ENCODE results near the gene AZIN2.
A peak's percentile ranks its signal among the peaks of the same experiment; 100 is the strongest.
"Not testable (repeated sequence)": the region's sequence is repeated elsewhere in the genome, so short reads cannot be mapped to it uniquely, and the experiment has no call there.

Gene AZIN2

DNA sequence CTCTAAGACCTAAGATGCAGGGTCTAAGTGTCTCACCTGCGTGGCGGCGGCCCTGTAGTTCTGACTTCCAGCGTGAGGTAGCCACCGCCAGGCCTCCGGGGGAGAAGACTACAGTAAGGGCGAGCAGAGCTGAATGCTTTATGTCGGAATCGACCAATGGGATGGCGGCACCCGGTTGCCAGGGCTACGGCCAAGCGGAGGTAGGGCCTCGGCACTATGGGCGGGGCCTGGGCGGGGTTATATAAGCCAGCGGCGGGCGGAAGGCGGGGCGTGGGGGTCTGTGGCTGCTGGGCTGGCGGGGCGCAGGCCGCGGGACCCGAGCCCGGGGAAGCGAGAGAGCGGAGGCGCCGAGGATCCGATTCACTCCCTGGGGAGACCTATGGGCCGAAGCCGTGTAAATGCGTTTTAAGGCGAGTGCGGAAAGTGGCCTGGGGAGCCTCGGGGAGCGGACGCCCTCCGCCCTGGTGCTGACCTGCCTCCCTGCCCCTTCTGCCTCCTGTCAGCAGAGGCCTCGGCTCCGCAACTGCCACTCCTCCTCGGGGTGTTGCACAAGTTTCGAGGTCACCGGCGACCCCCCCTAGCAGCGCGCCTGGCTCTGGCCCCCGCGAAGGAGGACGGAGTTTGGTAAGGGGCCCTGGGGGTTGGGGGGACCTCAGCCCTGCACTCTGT lies at the start of gene AZIN2:
Gene AZIN2, plus strand, starts transcription at position 269 of the 669 bp plus-strand sequence. CDS start 1,097 bp downstream, outside the sequence.
- peak; percentile 99 for DNase-seq (ENCODE audit: low spot score)

DNA sequence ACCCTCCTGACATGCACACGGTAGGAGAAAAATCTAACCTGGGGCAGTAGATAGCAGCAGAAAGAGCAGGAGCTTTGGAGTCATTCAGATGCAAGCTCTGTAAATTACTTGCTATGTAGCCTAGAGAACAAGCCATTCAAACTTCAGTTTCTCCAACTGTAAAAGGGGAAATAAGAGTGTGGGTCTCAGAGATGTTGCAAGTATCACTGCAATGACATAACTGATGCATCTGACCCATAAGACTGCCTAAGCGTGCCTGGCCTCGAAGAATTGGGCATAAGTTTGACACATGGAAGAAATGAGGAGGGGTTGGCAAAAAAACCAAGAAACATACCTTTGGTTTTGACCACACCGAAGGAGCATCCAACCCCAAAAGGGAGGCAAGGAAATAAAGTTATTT lies 49.4 kb upstream of the AZIN2 start:
- no peak for DNase-seq (ENCODE audit: low spot score)

DNA sequence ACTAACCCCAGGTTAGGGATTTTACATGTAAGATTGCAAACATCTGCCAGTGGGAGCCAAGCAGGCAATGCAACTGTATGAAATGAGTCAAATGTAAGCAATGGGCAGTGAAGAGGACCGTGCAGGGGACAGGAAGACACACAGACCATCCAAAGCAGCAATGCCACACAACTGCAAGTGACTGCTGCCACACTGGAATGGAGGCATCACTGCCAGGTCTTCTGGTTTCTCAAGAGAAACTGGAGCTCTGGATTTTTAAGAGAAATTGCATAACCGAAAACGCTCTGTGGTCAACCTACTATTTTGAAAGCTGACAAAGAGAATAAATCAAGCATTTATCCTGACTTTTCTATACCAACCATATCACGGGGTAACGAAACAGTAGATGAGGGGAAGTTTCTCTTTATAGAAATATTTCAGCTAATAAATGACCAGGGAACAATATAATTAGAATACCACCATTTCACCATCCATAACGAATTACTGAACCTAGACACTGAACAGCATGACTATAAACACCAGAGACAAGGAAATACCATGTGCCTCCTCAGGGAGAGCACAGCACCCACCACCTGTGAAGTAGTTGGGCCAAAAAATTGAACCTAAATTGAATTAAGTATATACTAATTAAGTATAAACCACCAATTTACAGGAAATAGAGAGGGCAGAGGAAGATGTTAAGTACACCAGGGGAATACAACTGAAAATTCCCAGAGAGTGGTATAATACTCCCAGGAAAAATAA lies 48.7 kb upstream of the AZIN2 start:
- no peak for DNase-seq (ENCODE audit: low spot score)

DNA sequence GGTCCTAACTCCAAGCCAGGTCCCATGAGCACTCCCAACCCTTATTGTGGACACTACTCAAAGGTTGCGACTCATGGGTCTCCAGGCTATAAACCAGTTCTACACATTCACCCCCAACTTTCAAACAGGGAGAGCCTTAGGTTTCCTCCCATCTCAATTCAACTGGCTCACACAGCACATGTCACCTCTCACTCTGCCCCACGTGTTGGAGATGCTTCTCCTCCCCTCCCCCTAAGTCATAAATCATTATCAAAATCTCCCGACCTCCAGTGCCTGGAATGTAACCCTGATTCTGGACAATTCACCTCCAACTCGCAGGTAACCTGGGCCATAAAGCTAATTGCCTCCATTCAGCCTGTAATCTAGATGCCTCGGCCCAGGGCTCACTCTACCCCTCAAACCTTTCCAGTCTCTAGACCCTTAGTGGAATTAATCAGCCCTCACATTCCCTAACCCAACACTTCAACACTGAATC lies 44.9 kb upstream of the AZIN2 start:
- peak; percentile 30 for DNase-seq (ENCODE audit: low spot score)

DNA sequence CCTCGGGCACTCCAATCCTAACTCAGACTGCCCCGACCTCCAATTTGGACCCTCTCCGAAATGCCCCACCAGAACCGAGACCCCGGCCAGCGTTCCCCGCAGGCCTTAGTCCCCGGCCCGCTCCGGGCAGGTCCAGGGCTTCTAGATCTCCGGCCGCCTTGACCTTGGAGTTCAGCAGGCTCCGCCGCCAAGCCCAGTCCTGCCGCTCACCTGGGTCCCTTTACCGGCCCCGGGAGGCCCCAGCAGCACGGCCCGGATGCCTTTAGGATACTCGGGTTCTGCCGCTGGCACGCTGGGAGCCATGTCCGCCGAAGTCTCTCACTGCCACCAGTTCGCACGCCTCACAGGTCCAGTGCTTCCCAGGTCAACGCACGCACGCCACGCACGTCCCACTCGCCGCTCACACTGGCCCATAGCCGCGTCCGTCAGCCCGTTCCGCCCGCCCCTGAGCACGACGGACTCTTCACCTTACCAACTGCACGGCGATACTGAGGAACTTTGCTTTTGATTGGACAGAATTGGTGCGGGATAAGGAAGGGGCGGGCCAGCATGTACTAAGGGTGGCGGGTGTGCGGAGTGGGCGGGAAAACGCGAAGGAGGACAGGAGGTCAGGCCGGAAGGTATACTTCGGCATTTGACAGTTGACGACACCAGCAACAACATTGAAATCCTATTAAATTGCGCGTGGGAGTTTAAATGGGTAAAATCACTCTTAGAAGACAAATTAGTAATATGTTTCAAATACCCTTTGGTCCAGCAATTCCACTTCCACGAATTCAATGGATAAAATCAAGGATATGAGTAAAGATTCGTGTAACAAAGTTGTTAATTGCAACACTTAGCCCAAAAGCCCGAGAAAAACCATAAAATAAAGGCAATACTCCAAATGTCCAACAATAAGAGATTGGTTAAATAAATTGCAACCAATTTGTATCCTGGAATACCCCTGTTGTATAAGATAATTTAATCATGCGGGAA lies 44.1 kb upstream of the AZIN2 start, which contains the start of gene AK2:
Gene AK2, minus strand, starts transcription at position 358 of the 978 bp plus-strand sequence. Its CDS starts 55 bp downstream, at position 303.
- peak; percentile 99 for DNase-seq (ENCODE audit: low spot score)

DNA sequence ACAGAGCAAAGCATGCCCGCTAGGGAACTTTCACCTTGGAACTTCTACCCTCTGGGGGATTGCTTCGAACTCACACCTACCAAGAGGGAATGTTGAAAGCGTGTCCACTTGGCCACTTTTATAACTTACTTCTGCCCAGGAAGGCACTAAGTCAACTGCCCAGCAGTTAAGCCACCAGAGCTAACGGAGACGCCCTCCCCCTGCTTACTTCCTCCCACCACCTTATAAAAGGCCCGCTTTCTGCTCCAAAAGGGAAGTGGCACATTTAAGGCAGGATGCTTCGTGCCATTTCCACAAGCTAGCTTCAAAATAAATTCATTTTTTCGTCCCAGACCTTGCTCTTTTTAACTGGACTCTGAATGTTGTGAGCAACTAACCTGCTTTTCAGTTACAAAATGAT lies 41.1 kb upstream of the AZIN2 start:
- no peak for DNase-seq (ENCODE audit: low spot score)

DNA sequence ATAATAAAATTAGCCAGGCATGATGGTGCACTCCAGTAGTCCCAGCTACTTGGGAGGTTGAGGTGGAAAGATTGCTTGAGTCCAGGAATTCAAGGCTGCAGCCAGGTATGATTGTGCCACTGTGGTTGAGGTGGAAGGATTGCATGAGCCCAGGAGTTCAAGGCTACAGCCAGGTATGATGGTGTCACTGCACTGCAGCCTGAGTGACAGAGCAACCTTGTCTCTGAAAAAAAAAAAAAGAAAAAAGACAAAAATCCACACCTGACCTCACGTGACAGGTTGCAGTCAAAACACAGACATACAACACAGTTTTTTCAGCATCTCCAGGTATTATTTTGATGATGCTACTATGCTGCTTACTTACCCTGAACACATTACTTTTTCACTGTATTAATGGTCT lies 39.9 kb upstream of the AZIN2 start:
- DNase-seq (ENCODE audit: low spot score) = no peak

DNA sequence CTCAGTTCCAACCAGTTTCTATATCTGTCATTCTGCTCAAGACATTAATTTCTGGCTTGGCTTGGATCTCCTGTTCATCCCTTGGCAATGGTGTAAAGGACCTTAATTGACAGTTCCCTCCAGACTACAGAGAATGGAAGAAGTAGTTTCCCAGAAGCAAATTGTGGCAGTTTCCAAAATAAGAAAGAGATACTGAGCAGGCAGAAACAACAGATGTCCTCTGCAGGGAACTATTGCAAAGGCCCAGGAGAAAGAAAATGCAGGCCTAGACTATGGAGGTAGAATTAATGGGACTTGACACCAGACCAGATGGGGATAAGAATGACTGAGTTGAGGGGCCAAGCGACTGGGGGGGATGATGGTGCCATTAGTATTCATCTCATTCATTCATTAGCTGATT lies 38.1 kb upstream of the AZIN2 start:
- no peak for DNase-seq (ENCODE audit: low spot score)

DNA sequence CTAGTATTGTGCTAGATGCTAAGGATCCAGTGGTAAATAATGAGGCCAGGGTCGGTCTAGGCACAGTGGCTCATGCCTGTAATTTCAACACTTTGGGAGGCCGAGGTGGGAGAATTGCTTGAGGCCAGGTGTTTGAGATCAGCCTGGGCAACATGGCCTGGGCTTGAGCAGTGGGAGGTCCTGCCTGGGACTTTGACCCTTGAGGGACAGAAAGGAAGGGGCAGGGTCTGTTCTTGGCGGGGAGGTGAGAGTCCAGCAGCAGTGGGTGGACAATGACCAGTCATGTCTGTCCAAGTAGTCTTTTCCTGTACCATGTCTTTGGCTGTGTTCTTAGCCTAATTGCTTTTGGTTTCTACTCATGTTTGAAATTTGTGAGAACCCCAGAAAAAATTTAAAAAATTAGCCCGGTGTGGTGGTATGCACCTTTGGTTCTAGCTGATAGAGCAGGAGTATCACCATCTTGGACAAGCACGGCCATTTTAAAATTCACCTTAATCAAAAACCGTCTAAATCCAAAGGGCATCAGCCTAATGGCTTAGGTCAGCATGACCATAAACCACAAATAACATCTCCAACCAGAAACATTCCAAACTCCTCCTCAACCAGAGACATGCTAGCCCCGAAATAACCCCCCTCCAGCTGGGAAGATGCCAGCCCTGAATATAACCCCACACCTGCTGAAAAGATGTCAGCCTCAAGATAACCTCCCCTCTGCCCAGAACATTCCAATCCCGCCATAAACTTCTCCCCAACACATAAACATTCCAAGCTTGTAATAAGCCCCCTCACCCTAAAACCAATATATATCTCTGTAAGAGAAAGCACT lies 37.5 kb upstream of the AZIN2 start:
- no peak for DNase-seq (ENCODE audit: low spot score)

DNA sequence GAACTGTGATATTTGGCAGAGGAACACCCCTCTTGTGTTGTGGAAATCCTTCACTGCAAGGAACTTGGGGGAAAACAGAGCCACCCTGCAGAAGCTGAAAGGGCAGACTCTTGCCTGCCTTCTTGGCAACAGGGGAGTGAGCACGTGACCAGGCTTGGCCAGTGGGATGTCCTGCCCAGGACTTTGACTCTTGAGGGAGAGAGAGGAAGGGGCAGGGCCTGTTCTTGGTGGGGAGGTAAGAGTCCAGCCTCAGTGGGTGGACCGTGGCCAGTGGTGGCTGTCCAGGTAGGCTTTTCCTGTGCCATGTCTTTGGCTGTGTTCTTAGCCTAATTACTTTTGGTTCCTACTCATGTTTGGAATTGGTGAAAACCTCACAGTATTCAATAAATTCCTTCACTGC lies 35.7 kb upstream of the AZIN2 start:
- peak; percentile 45 for DNase-seq (ENCODE audit: low spot score)

DNA sequence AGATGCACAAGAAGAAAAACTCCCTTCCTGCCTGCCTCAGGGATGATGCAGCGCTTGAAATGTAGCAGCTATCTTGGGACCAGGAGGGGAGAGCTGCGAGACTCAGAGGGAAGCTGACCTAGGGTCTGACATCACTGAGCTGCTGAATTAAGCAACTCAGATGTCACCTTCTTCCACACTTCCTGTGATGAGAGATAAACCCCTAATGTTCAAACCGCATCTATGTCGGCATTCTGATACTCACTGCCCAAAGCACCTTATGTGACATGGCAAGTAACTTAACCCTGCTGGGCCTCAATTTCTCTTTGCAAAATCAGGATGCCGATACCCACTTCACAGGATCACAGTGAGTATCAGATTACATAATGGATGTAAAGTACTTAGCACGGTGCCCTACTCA lies 35.1 kb upstream of the AZIN2 start:
- DNase-seq (ENCODE audit: low spot score) = no peak

DNA sequence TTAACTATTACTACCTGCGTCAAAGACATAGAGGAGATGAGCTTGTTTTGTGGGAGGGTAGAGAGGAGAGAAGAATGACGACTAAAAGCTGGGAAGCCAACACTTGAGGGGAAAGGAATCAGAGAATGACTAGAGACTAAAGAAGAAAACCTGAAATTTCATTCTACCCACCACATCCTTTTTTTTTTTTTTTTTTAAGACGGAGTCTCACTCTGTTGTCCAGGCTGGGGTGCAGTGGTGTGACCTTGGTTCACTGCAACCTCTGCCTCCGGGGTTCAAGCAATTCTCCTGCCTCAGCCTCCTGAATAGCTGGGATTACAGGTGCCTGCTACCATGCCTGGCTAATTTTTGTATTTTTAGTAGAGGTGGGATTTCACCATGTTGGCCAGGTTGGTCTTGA lies 34.7 kb upstream of the AZIN2 start:
- DNase-seq (ENCODE audit: low spot score) = not testable (repeated sequence)

DNA sequence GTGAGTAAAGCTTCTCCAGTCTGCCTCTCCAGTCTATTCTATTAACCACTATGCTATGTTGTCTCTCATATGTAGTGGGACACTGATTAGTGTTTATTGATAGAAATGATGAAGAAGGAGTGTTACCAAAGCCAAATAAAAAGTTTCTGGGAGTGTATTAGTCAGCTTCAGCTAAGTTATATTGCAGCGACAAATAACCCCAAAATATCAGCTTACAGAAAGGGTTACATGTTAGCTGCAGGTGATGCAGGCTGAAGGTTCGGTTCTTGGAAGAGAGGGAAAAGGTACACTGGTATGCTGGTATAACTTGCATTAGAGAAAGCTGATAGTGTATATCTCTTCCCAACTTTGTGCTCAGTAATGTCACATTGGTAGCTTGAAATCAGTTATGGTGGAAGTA lies 33.7 kb upstream of the AZIN2 start:
- no peak for DNase-seq (ENCODE audit: low spot score)

DNA sequence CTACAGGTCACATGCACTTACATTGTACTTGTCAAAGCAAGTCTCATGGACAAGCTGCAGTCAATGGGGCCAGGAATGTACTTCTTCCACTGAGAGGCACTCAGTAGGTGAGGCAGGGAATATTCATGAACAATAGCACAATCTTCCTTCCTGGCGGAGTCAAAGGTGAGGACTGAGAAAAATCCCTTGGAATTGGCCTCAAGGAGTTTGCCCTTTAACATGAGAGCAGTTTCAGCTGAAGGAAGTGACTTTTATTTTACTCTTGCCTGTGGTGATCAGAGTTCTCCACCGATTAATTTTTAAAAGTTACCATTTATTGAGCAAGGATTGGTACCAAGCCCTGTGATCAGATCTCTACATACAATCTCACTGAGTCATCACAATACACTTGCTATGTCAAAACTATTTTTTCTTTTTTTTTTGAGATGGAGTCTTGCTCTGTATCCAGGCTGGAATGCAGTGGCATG lies 33.1 kb upstream of the AZIN2 start:
- DNase-seq (ENCODE audit: low spot score) = no peak

DNA sequence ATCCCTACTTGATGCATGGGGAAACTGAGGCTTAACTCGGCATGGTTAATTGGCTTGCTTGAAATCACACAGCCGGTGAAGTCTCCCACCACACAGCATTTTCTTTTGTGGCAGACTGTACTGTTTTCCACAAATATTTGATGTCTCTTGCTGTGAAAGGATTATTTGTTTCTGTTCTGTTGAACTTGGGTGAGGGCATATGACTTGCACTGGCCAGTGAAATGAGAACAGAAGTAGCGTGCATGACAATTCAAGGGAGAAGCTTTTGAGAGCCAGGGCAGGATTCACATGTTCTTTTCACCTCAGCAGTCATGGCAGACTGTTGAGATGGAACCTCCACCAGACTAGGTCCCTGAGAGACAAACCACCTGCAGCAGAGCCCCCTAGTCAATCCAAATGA lies 32.5 kb upstream of the AZIN2 start:
- DNase-seq (ENCODE audit: low spot score) = no peak

DNA sequence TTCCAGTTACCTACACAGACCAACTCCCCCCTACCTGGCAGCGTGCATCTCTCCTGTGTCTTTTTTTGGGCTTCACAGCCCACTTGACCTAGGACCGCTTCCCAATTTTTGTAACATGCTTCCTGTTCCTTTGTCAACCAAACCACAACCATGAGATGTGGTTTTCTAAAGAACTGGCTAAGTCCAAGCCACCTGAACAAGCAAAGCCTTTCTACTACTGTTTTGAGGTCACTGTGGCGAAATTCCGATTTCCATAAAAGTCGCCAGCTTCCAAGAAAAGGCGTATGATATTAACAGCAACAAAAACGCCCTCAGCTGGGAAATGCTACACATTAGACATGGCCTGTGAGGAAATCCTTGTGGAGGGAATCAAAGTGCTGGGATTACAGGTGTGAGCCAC lies 31.6 kb upstream of the AZIN2 start:
- no peak for DNase-seq (ENCODE audit: low spot score)

DNA sequence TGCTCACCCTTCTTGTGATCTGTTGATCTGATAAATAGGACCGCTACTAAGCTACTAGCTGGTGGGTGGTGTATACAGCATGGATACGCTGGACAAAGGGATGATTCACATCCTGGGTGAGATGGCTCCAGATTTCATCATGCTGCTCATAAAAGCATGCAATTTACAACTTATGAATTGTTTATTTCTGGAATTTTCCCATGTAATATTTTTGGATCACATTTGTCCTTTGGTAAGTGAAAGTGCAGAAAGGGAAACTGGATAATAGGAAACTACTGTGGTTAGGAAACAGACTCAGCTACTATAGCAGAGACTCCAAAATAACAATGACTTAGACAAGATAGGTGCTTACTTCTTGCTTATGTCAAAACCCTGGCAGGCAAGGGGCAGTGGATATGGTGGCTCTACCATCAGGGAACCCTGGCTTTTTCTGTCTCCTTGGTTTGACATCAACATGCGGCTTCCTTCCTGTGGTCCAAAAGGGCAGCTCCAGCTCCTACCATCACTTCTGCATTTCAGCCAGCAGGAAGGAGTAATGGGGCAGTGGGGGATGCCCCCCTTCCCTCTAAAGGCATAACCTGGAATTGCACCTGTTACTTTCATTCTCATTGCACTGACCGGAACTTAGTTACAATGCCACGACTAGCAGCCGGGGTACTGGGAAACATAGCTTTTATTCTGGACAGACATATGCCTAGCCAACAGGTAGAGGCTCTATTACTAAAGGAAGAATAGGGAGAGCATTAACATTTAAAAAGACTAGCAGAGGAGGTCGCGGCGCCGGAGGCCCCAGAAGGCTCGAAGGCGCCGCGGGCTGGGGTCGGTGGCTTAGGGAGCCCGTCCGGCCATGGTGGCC lies 30.5 kb upstream of the AZIN2 start:
- no peak for DNase-seq (ENCODE audit: low spot score)

DNA sequence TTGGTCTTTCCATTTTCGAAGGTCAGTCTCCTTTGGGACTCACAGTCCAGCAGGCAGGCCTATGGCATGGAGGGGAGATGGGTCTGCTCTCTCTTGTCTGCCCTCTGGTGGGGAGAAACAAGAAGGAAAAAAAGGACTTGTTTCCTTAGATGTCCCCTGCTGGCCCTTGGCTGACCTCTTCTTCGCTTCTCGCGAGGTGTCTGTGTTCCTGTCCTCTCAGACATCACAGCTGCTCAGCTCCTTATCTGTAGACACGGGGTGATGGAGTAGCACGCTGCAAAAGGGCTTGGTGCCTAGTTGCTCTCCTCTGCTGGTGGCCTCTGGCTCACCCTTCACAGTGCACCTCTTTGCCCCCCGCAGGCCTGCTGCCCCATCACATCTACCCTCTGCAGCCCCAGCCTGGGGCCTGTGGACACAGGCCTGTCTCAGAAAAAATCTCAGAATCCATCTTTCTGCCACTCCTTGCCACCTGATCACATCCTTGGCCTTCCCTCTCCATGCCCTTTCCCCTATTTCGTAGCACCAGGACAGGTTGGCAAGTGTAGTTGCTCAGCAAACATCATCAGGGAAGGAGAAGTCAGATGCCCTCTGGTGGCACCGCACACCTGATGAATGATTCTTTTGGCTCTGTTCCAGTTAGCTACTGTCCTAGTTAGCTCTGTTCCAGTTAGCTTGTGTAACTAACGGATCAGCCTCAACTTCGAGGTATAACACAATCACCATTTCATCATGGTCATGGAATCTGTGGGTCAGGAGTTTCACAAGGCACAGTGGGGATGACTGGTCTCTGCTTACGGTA lies 25.5 kb upstream of the AZIN2 start:
- DNase-seq (ENCODE audit: low spot score) = peak; percentile 80

DNA sequence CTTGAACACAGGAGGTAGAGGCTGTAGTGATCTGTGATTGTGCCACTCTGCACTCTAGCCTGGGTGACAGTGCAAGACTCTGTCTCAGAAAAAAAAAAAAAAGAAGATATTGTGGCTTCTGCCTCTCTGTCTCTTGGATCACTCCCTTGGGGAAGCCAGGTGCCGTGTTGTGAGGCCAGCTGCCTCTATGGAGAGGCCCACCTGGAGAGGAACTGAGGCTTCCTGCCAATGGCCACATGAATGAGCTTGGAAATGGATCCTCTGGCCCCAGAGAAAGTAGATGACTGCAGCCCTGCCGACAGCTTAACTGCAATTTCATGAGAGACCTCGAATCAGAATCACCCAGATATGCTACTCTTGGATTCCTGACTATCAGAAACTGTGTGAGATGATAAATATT lies 24.5 kb upstream of the AZIN2 start:
- no peak for DNase-seq (ENCODE audit: low spot score)
